ENCODE measurements around the gene TNFRSF11A. TPM values are rescaled to one million over a fixed set of nuclear protein-coding genes. Genes with fewer than 3 reads are reported as not detected.

TNFRSF11A gene
- total RNA-seq (2014; rRNA removed; shearing (Covaris generic)), result 0.17 and 0.39 TPM in 2 replicates

DNA sequence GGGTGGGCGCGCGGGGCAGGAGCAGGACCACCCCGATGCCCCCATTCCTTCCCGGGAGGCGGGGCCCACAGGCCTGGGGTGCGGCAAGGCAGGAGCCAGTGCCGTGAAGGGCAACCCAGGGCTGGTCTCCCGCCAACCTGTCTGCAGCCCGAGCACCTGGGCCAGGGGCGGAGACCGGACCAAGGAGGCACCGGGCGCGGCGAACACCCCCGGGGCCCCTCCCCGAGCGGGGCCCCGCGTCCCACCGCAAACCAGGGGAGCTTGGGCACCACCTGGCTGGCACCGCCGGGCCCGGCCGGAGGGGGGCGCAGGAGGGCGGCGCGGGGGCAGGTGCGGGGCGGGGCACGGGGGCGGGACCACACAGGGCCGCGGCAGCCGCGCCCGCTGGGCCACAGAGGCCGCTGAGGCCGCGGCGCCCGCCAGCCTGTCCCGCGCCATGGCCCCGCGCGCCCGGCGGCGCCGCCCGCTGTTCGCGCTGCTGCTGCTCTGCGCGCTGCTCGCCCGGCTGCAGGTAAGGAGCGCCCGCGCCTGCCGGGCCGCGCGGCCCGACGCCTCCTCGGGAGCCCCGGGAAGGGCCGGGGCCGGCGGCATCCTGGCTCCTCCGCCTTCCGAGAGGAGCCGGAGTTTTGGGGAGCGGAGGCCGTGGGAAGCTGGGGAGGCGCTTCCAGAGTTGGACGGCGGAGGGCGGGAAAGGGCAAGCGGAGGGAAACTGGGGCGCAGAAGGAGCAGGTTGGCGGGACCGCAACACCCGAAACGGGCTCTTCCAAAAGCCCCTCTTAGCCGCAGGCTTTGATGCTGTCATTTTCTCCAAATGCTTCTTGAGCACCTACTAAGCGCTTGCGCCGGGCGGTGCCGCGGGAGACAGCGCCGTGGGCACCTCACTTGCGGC lies at the start of gene TNFRSF11A:
Gene TNFRSF11A, plus strand, starts transcription at position 394 of the 889 bp plus-strand sequence. Its CDS starts 43 bp downstream, at position 437.
- DNase-seq (ENCODE audit: low spot score), result no peak

DNA sequence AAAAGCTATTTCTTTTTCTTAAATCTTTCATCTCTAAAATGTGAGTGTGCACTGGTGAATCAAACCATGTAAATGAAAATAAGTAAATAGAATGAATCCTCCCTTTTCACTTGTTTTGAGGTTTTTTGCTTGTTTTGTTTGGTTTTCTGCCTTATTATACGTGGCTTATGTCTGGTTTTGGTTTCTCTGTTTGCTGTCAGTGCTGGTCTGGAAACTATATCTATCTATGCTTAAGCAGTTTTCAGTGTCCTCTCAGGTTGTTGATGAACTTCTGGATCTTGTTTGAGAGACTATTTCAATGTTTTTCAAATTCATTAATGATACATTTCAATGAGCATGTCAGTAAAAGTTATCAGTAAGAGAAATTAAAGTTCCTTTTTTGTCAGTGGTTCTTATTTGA lies 48.1 kb upstream of the TNFRSF11A start:
- DNase-seq (ENCODE audit: low spot score), result no peak

DNA sequence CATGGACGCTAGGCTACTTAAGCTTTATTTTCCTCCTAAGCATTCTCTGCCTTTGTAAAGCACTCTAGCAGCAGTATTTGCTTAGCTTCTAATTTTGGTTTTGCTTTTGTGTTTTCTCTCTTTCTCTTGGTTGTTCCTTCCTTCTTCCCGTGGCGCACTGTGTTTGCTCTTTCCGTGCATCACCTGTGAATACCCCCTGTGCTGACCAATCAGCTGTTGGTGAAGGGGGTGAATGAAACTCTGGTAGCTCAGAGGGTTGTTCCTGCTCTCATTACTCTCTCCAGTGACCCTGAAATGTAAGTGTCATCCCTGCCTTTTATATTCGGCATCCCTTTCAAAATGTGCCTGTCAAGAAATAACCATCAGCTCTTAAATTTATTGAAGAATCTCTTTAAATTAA lies 45.5 kb upstream of the TNFRSF11A start:
- DNase-seq (ENCODE audit: low spot score), result no peak

DNA sequence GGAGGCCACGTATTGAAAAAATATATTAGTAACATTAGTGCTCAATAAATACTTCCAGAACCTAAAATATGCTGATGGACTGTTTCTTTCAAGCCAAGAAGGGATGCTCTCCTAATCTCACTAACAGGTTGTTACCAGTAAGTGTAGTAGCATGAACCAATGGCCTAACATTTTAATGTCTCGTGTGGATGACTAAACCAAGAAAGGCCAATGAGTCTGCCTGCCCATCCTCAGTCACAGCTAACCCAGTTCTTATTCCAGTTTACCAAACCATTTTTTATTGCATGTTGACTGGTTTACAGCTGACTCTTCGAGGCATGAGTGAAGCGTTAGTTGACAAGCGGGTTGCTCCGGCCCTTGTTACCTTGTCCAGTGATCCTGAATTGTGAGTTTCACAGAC lies 45.1 kb upstream of the TNFRSF11A start:
- no peak for DNase-seq (ENCODE audit: low spot score)

DNA sequence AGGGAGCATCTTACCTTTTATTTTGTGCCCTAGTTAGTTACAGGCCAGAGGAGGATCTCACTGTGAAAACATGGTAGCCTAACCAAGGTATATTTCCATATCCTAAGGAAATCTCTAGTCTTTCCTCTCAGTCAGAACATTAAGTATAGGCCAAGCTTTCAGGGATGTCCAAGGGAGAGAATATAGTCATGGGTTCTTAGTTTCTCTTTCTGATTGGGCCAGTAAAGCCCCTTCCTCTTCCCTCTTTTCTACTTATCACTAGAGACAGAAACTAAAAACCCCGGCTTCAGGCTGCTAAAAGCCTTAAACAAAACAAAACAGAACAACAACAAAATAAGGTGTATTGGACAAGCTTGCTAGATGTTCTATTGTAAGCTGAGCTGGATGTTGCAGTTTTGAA lies 44.3 kb upstream of the TNFRSF11A start:
- DNase-seq (ENCODE audit: low spot score), result no peak

DNA sequence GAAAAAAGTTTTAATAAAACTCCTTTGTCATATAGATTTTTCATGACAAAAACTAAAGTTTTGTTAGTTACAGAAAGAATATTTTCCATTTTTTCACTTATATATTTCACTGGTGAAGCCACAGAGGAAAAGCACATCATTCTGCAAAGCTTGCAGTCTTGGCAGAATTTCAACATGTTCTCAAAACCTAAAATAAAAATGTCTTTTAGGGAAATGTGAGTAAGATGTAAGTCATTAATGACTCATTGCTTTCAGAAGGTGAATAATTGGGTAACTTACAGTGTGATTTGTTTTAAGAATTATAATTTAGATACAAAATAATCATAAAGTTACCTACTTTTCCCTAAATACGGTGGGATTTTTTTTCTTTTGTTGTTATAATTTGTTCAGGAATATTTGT lies 43.4 kb upstream of the TNFRSF11A start:
- no peak for DNase-seq (ENCODE audit: low spot score)

DNA sequence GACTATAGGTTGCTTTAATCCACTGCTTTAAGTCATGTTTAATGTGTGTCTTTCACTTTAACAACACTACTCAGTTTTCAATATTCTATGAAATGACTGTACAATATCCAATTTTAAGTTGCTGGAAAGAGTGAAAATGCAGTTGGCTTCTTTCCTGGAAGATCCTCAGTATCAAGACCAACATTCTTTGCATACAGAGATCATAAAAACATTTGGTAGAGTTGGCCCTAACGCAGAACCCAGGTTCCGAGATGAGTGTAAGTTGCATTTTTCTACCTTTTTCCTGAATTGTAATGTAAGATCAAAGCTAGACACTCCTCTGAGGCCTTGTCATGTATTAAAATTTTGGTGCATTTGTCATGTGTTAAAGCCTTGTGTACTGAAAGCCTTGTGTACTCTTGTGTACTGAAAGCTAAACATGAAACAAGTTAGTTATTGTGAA lies 42.9 kb upstream of the TNFRSF11A start:
- DNase-seq (ENCODE audit: low spot score), result no peak

DNA sequence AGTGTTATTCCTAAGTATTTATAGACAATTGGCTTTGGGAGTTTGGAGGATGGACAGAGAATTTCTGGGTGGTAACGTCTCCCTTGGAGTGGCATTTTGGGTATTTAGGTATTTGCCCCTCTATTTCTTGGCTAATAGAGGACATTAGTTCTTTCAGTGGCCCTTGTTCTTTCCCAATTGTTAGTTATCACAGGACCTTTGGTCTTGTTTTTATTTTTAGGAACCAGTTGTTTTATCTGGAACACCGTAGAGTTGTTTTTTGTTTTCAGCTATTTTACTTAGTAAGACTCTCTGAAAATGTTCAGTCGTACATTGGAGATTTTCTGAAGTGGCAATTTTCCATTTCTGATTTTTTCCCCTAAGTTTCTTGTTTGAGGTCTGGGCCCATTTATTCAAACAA lies 40.5 kb upstream of the TNFRSF11A start:
- no peak for DNase-seq (ENCODE audit: low spot score)

DNA sequence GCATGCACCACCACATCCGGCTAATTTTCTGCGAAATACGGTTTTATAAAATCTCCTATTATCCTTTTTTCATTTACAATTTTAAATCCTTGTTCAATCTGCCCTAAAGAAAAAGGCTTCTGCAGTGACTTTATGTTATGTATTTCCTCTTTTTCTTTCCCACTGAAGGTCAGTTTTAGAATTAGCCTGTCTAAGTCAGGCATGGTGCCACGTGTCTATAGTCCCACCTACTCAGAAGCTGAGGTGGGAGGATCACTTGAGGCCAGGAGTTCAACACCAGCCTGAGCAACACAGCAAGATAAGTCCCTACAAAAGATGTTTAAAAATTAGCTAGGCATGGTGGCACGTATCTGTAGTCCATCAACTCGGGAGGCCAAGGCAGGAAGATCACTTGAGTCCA lies 39.8 kb upstream of the TNFRSF11A start:
- no peak for DNase-seq (ENCODE audit: low spot score)

DNA sequence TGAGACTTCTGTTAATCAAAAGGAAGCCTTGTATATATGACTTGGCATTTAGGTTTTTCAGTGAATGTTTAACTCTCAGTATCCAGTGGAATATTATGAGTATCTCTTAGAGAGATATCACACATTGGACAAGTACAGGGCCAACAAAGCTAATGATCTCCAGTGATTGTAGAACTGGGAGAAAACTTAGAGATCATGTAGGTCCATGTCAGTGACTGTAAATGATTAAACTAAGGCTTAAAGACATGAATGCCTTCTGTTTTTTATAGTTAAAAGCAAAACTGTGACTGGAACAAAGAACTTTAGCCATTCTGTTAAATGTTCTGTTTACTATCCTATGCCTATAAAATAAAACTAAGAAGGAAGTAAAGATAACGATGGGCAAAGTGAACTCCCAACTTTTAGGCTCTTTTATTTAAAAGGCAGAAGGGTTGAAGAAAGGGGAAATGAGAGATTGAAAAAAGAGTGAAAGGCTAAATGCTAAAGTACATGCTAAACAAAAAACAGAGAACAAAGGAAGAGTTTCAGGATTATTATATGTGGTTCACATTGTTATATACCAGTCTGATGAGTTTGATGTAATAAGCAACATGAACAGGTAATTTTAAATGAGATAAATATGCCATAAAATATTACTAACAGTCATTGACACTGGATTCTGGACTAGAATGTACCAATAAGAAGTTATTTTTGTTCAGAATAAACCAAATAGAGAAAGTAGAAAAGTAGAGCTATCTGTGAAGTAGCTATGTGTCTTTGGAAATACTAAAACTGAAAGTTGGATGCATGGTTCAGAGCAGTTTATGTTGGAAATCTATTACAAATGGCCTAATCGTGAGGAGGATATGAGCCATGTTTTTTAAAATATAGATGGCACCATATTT lies 37.1 kb upstream of the TNFRSF11A start:
- DNase-seq (ENCODE audit: low spot score), result no peak

DNA sequence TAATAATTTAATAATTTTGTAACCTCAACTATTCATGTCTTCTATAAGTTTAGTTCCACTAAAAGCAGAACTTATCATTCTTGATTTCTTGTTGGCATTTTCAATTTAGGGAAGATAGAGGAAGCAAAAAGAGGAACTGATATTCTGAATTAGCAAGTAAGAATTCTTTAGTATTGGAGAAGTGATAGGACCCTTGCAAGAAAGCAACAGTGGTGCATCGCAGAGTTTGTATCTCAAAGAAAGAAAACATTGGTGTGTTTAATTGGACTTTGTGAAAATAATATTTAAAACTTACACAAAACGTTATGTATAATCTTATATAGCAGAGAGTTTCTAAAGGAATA lies 36.5 kb upstream of the TNFRSF11A start:
- no peak for DNase-seq (ENCODE audit: low spot score)

DNA sequence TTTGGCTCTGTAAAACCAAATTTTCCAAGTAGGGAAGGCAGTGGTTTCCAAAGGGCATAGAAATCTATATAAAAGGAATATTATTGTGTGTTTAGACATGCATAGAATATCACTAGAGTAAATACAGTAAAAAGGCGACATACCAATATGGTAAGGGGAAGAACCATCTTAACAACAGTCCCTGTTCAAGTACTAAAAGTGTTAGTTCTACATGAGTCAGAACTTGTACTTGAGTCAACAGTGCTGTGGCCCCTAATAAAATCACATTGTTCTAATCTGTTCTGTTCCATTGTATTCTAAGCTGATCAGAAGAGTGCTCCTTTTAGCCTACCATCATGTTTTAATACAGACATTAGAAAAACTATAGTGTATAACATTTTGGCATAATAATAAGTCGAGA lies 36.1 kb upstream of the TNFRSF11A start:
- no peak for DNase-seq (ENCODE audit: low spot score)

DNA sequence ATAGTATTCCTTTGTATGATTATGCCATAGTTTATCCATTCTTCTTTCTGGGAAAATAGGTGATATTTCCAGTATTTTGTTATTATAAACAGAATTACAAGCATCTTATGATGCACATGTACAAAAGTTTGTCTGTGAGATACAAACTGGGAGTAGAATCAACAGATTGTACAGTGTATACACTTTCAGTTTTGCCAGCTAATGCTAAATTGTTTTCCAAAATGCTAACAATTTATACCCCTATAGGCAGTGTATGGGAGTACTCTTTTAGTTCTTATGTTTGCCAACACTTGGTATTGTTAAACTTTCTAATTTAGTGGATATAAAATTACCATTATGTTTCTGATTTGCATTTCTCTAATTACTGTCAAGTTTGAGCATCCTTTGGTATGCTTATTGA lies 31.0 kb upstream of the TNFRSF11A start:
- no peak for DNase-seq (ENCODE audit: low spot score)

DNA sequence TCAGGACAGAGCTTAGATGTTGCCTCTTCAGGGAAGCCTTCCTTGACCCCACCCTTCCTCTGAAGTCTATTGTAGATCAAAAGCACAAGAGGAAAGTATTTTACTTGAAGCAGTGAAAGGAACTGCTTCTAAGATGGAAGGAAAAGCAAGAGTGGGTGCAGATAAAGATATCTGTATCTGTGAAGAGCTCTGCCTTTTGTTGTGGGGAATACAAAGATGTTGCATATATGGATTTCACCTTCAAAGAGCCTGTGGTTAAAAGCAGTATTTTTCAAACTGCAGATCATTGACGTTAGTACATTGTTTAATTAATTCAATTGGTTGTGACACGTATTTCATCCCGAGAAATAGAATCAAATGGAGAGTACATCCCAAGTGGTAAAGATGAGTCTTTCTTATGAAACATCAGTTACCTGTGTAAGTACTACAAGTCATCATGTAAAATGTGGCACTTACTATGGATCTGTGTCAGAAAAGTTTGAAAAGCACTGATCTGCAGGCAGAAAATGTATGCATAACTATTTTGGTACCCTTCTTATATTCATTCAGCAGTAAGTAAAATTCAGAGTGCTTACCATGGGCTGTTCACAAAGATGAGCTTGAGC lies 24.6 kb upstream of the TNFRSF11A start:
- DNase-seq (ENCODE audit: low spot score), result no peak

DNA sequence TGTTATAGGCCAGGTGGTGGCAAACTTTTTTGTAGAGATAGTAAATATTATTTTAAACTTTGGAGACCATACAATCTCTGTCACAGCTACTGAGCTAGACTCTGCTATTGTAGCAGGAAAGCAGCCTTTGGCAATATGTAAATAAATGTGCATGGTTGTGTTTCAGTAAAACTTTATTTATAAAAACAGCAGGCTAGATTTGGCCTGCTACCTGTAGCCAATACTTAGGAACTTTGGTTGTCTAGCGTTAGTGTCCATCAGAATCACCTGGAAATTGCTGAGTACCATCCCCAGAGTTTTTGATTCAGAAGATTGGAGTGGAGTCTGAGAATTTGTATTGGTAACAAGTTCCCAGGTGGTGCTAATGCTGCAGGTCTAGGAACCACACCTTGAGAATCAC lies 23.8 kb upstream of the TNFRSF11A start:
- DNase-seq (ENCODE audit: low spot score), result no peak

DNA sequence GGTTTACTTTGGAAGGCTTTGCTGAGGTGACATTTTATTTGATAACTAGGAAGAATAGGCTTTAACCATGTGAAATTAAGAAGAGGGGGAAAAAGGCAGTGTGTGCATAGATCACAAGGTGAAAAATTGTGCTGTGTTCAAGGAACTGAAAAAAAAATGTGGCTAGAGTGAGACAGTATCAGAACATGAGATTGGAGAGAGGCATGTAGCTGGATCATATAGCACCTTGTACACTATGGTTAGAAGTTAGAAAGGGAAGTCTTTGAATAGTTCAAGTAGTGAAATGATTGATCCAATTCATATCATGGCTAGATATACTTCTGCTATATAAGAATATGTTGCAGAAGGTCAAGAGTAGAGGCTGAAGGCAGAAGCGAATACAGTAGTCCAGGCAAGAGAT lies 12.3 kb upstream of the TNFRSF11A start:
- no peak for DNase-seq (ENCODE audit: low spot score)

DNA sequence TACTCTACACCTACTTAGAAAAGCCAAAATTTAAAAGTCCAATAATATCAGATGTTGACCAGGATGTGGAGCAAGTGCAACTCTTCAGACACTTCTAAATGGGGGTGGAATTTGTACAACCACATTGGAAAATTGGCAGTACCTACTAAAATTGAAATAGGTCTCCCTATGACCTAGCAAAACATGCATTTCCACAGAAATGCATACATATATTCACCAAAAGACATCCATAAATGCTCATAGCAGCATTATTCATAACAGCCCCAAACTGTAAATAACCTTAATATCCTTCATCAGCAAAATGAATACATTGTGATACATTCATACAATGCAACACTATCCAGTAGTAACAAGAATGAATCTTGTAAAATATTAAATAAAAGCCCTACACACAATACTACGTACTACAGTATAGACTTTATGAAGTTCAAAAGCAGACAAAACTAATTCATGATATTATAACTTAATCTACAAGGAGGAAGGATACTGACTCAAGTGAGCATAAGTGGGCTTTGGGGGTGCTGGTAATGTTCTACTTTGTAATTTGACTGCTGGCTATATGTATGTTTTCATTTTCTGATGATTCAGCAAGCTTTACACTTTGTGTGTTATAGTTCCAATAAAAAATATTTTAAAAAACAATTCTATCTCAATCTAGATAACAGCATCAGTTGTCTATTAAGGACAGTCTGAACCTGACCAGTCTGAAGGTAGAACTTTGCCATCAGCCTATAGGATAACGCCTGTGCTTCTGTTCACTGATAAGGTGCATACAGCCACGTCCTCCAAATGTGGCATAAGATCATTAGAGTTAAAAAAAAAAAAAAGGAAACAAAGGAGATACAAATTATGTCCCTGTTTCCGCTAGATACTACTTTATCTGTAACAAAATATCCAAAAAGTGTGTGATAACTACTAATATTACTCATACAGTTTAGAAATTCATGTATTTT lies 6.6 kb upstream of the TNFRSF11A start:
- no peak for DNase-seq (ENCODE audit: low spot score)

DNA sequence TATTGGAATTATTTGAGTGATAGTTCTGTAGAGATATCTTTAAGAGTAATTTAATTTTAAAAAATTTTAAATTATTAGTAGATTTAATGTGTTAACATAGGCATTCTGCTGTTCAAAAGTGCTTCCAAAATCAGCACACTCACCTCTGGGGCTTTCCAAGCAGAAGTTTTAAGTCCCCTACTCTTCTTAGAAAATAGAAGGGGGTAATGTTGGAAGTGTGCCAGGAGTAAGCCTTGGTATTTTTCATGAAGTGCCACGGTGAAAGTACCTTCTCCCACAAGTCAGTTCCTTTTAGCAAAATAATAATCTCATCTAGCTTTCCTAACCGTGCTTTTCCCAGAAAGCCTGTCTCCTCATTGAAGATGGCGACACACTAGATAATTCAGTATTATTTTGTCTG lies 3.9 kb upstream of the TNFRSF11A start:
- DNase-seq (ENCODE audit: low spot score), result no peak

DNA sequence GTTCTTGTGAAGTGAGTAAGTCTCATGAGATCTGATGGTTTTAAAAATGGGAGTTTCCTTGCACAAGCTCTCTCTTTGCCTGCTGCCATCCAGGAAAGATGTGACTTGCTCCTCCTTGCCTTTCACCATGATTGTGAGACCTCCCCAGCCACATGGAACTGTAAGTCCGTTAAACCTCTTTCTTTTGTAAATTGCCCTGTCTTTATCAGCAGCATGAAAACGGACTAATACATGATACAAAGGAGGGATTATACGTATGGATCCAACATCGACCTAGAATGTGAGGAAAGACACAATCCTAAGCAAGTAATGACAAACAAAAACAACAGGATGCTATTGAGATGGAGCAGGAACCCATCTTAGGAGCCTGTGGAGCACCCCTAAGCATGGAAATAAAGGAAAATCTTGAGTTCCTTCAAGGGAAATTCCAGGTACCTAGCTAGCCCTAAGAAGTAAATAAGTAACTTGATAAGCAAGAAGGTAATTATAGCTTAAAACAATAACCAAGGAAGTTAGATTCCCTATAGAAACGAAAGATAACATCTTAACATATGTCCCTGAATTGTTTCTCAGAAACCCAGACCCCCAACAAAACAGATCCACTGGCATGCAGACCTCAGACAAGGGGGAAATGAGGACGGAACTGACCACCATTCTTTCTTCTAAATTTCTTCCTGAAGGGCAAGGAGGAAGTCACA lies 1.5 kb upstream of the TNFRSF11A start:
- DNase-seq (ENCODE audit: low spot score), result no peak

DNA sequence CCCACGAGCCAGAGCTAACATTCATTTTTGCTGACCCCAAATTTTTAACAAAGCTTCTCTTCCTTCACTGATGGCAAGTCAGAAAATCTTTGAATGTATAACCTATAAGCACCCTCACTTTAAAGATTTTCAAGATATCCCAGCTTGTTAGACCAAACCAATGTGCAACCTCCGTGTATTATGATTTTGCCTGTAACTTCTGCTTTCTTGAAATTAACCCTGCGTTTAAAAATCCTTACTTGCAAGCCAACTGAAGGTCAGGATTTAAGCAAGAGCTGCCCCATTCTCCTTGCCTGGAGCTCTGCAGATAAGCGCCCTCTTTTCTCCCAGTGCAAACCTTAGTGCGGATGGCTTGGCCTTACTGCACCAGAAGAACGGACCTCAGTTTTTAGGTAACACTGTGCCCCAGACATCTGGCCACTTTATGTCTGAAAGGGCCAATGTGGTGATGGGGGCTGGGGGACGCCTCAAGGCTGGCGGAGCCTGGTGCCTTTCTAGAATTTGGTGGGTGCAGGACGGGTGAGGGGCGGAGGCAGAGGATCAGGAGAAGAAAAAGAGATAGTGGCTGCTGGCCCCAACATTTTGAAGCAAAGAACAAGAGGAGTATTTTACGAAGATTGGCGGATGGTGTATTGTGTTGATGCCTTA lies 805 bp upstream of the TNFRSF11A start:
- no peak for DNase-seq (ENCODE audit: low spot score)

Measured in H4 (cell line).